Parathyroid adenoma (tissue), 2 donors: Measurements from ENCODE around the gene FSIP1.

ENCODE experiments used
- H2AFZ ChIP-seq: fragments of 300-600 bp; sonication (generic); one replicate; pipeline ENCODE4 v1.7.0; 2017; ENCODE audit warnings: antibody characterized with exemption, mild to moderate bottlenecking
- H3K27ac ChIP-seq: fragments of 300-600 bp; sonication (generic); one replicate; pipeline ENCODE4 v1.7.0; 2017
- H3K27me3 ChIP-seq: fragments of 300-600 bp; sonication (generic); one replicate; pipeline ENCODE4 v1.7.0; 2017; ENCODE audit warnings: low read length; ENCODE audit not compliant: control insufficient read depth, insufficient read depth
- H3K36me3 ChIP-seq: fragments of 300-600 bp; sonication (generic); one replicate; pipeline ENCODE4 v1.7.0; 2017; ENCODE audit warnings: low read length; ENCODE audit not compliant: control insufficient read depth, insufficient read depth
- H3K4me1 ChIP-seq: fragments of 300-600 bp; sonication (generic); one replicate; pipeline ENCODE4 v1.7.0; 2017; ENCODE audit warnings: control low read depth
- H3K4me2 ChIP-seq: fragments of 300-600 bp; sonication (generic); one replicate; pipeline ENCODE4 v1.7.0; 2017; ENCODE audit warnings: low read length
- H3K4me3 ChIP-seq: fragments of 300-600 bp; sonication (generic); one replicate; pipeline ENCODE4 v1.7.0; 2017; ENCODE audit warnings: low read depth, low read length
- H3K79me2 ChIP-seq: fragments of 300-600 bp; sonication (generic); one replicate; pipeline ENCODE4 v1.7.0; 2017; ENCODE audit warnings: control low read depth
- H3K9ac ChIP-seq: fragments of 300-600 bp; sonication (generic); one replicate; pipeline ENCODE4 v1.7.0; 2017; ENCODE audit warnings: mild to moderate bottlenecking
- H3K9me3 ChIP-seq: fragments of 300-600 bp; sonication (generic); one replicate; pipeline ENCODE4 v1.7.0; 2017; ENCODE audit warnings: low read length; ENCODE audit not compliant: control insufficient read depth
- TF ChIP-seq, protein P1 (sequence below): fragments of 300-600 bp; sonication (generic); IDR thresholded peaks from one replicate; pipeline ENCODE4 v1.7.0; 2017; ENCODE audit warnings: antibody characterized with exemption, mild to moderate bottlenecking
- donor health status: primary hyperparathyroidism.

FSIP1 gene

DNA sequence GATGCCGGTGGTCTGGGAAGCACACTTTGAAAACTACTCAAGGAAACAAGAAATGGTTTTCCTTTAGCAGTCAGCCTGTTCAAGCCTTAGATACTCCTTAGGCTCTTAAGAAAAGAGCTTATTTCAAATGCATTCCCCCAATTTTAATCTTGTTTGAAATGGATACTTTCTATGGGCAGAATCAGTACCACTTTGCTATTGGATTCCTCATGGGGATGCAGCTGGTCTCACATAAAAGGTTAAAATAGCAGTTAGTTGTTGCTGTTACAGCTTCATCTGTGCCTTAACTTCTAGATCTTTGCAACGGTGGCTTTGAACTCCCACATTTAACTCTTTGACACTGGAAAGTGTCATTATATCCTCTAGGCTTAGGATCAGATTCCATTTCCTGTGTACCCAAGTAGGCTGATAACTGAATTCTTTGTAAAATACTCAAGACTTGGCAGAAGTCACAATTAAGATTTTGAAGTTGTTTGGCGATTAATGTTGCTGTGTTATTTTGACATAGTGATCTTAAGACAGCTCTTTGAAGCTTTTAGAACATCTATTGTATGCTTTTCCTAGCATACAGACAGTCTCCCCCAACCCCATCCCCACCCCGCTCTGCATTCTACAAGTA is 199.6 kb downstream of the FSIP1 start:
- no peak overlapping the region for H2AFZ ChIP-seq
- no peak overlapping the region for H3K4me3 ChIP-seq
- H3K4me2 ChIP-seq, result no peak overlapping the region
- H3K4me1 ChIP-seq, result no peaks in the 10 kb centered on the region
- no peaks in the 10 kb centered on the region for H3K27me3 ChIP-seq
- H3K79me2 ChIP-seq, result no peaks in the 10 kb centered on the region
- H3K36me3 ChIP-seq, result no peaks in the 10 kb centered on the region
- TF ChIP-seq, protein P1, sequence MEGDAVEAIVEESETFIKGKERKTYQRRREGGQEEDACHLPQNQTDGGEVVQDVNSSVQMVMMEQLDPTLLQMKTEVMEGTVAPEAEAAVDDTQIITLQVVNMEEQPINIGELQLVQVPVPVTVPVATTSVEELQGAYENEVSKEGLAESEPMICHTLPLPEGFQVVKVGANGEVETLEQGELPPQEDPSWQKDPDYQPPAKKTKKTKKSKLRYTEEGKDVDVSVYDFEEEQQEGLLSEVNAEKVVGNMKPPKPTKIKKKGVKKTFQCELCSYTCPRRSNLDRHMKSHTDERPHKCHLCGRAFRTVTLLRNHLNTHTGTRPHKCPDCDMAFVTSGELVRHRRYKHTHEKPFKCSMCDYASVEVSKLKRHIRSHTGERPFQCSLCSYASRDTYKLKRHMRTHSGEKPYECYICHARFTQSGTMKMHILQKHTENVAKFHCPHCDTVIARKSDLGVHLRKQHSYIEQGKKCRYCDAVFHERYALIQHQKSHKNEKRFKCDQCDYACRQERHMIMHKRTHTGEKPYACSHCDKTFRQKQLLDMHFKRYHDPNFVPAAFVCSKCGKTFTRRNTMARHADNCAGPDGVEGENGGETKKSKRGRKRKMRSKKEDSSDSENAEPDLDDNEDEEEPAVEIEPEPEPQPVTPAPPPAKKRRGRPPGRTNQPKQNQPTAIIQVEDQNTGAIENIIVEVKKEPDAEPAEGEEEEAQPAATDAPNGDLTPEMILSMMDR, result no peak
- H3K9me3 ChIP-seq, result no peaks in the 10 kb centered on the region
- H3K9ac ChIP-seq, result no peak overlapping the region
- H3K27ac ChIP-seq, result no peak overlapping the region

DNA sequence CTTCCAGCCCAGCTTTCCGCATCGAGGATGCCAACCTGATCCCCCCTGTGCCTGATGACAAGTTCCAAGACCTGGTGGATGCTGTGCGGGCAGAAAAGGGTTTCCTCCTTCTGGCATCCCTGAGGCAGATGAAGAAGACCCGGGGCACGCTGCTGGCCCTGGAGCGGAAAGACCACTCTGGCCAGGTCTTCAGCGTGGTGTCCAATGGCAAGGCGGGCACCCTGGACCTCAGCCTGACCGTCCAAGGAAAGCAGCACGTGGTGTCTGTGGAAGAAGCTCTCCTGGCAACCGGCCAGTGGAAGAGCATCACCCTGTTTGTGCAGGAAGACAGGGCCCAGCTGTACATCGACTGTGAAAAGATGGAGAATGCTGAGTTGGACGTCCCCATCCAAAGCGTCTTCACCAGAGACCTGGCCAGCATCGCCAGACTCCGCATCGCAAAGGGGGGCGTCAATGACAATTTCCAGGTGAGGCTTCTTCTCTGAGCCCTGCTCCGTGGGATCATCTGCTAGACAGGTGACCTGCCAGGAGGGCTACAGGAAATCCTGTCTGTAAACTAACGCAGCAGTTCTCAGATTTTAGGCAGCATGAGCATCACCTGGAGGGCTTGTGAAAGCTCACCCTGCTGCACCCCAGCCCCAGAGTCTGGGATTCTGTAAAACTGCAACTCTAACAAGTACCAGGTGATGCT is 200.2 kb downstream of the FSIP1 start:
- Histone ChIP-seq H3K27ac (no peak overlapping the region), H3K4me2 (no peak overlapping the region), H3K9me3 (no peaks in the 10 kb centered on the region), H3K27me3 (no peaks in the 10 kb centered on the region), H3K36me3 (no peaks in the 10 kb centered on the region), H3K4me1 (no peaks in the 10 kb centered on the region), H3K4me3 (no peak overlapping the region), H2AFZ (no peak overlapping the region), H3K9ac (no peak overlapping the region), H3K79me2 (no peaks in the 10 kb centered on the region)
- TF ChIP-seq, protein P1, result no peak

DNA sequence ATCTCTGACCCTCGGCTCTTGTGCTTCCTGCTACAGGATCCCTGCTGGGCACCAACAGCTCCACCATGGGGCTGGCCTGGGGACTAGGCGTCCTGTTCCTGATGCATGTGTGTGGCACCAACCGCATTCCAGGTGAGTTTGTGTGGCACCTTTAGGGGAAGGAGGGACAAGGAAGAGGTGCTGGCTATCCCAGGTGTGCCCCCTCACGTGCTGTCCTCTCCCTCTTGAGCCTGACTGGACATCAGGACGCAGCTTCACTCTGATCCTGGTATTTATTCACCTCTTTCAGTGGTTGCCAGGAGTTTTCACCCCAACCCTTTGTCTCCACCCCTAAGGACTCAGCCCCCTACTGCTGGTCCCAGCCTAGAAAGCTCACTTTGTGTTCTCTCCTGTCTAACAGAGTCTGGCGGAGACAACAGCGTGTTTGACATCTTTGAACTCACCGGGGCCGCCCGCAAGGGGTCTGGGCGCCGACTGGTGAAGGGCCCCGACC is 200.8 kb downstream of the FSIP1 start:
- H3K4me1 ChIP-seq, result no peaks in the 10 kb centered on the region
- TF ChIP-seq, protein P1, result no peak
- H3K36me3 ChIP-seq, result no peaks in the 10 kb centered on the region
- no peak overlapping the region for H3K4me3 ChIP-seq
- H3K27me3 ChIP-seq, result no peaks in the 10 kb centered on the region
- no peak overlapping the region for H2AFZ ChIP-seq
- no peak overlapping the region for H3K27ac ChIP-seq
- H3K79me2 ChIP-seq, result no peaks in the 10 kb centered on the region
- no peak overlapping the region for H3K4me2 ChIP-seq
- no peaks in the 10 kb centered on the region for H3K9me3 ChIP-seq
- H3K9ac ChIP-seq, result no peak overlapping the region

DNA sequence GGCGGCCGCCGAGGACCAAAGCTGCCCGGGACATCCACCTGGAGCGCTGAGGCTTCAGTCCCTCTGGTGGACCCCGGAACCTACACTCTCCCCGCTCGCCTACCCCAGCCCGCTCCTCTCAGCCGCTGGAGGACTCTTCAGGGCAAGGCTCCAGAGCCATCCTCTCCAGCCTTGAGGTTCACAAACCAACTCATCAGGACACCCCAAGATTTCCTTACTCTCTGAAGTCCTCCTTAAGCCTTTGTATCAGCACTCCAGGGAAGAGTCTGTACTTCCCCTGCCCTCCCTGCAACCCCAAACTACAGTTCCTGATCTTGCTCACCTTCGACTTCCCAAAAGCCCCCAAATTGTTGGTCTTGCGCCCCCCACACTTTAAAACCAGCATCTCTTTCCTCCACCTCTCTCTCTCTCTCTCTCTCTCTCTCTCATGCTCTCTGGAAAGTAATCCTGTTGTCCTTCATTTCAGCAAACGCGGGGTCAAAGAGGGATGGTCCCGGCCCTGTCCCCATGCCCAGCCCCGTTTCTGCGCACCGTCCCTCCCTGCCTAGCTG is 201.3 kb downstream of the FSIP1 start:
- no peaks in the 10 kb centered on the region for H3K4me1 ChIP-seq

More for the DNA sequence above, 201.3 kb downstream of the FSIP1 start:
- Histone ChIP-seq H3K36me3 (no peaks in the 10 kb centered on the region), H3K9ac (no peak overlapping the region), H3K27me3 (no peaks in the 10 kb centered on the region), H3K4me3 (peak overlapping the region; percentile 39), H3K9me3 (no peaks in the 10 kb centered on the region), H3K79me2 (no peaks in the 10 kb centered on the region), H2AFZ (peak overlapping the region; percentile 19), H3K4me2 (peak overlapping the region; percentile 61), H3K27ac (no peak overlapping the region)
- TF ChIP-seq, protein P1, result no peak
